ENCODE results near the gene CDC20. TPM values are rescaled to one million over a fixed set of nuclear protein-coding genes. Genes with fewer than 3 reads are reported as not detected.

The CDC20 gene
- total RNA-seq = 183 and 220 TPM in 2 replicates

DNA sequence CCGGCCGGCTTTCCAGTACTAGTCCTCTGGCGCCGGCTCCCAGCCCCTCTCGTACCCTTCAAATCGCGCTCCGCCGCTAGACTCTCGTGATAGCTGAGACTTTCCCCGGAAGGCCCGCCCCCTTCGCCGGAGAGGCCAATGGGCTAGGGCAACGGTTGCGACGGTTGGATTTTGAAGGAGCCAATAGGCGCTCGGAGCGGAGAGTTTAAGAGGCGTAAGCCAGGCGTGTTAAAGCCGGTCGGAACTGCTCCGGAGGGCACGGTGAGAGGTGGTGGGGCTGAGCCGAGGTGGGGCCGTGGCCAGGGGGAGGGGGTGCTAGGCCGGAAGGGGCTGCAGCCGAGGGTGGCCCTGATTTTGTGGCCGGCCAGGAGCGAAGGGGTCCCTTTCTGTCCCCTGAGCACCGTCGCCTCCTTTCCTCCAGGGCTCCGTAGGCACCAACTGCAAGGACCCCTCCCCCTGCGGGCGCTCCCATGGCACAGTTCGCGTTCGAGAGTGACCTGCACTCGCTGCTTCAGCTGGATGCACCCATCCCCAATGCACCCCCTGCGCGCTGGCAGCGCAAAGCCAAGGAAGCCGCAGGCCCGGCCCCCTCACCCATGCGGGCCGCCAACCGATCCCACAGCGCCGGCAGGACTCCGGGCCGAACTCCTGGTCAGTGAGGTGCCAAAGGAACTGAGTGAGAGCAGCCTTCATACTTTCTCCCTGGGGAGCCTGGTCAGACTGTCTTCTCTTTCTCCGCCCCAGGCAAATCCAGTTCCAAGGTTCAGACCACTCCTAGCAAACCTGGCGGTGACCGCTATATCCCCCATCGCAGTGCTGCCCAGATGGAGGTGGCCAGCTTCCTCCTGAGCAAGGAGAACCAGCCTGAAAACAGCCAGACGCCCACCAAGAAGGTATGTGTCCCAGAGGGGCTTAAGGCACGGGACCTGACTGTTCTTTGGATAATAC lies at the start of gene CDC20:
Gene CDC20, plus strand, starts transcription at position 236 of the 948 bp plus-strand sequence. Its CDS starts 235 bp downstream, at position 471.

DNA sequence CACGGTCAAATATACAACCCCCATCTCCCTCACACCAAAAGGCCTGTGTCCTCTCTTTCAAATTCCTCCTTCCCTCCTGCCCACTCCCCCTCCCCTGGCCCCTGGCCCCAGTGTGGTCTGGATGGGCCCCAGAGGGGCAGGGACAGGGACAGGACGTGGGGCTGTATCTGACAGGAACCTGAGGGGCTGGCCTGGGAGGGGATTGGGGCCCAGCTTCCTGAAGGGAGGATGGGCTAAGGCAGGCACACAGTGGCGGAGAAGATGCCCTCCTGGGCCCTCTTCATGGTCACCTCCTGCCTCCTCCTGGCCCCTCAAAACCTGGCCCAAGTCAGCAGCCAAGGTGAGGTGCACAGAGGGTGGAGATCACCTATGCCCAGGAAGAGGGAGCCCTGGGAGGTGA lies 21.2 kb upstream of the CDC20 start, which contains the start of gene MPL:
Gene MPL, plus strand, starts transcription at position 231 of the 400 bp plus-strand sequence. Its CDS starts 31 bp downstream, at position 262.

DNA sequence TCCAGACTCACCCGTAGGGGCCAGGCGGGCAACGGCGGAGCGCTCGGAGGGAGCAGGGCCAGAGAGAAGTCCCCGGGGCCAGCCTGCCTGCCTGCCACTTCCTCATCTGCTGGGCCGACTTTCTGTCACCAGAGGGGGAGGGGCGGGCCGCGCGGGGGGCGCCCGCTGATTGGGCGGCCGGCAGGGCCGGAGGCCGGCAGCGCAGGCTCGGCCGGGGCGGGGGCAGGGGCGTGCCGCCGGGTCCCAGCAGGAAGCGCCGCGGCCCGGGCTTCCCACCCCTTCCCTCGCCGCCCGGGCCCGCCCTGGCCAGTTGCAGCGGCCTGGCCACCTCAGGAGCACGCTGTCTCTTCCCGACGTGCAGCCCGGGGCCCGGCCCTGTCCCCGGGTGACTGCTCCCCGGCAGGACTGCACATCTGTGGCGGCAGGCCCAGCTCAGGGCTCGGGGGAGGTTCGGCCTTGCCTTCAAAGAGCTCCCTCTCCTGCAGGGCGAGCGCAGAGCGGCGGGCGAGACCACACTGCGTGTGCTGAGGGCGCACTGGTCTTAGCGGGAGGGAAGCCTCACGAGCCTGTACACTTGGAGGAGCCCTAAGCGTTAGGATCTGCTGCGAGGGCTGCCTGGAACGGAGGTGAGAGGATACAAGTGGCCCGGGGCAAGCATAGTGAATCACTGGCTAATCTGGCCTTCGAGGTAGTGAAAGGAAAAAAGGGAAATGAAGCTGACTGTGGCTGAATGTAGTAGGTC lies 9.3 kb downstream of the CDC20 start, which contains the start of gene ELOVL1:
Gene ELOVL1, minus strand, starts transcription at position 108 of the 742 bp plus-strand sequence. CDS start 2,402 bp downstream, outside the sequence.

DNA sequence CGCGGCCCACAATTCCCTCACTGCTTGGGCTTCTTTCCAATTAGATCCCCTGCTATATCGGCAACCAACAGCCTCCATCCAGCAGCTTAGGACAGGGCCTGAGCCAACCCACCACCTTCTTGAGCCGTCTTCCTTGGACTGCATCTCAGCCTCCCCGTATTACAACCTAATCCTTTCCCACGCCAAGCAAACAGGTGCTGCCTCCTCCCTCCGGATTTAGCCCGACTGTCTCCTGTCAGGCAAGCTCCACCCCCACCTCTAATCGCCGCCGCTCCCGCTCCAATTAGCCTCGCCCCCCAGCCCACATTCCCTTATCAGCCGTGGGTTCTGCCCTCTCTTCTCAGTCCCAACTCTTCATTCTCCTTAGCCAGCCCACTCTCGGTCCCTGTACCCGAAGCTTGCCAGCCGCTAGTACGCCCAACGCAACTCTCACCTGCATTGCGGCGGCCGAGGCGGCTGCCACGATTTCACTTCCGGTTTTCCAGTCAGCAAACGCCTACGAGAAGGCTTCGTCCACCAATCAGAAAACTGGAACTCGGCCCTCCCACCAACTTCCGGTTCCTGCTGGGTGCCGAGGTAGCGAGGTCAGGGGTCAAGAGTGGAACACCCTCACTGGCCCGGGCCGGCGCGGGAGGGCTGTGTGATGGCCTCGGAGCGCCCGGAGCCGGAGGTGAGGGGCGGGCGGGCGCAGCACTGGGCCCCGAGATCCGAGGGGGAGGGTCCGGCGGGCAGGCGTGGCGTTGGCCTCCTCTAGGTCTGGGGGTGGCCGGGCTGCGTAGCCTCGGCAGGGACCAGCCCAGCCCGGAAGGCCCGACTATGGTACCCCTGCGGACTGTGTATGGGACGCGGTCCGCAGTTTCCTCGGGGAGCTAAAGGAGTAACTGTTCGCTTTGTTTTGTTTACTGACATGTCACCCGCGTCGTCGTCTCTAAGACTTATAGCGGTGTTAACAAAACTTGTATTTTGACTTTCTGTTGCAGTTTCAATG lies 30.8 kb downstream of the CDC20 start, which contains the start of the genes MED8 and SZT2:
Gene MED8, minus strand, starts transcription at position 475 of the 988 bp plus-strand sequence. Its CDS starts 36 bp downstream, at position 439.
Gene SZT2, plus strand, starts transcription at position 574 of the 988 bp plus-strand sequence. Its CDS starts 70 bp downstream, at position 644.

Other genes starting within 250 kb of the CDC20 start
- gene EBNA1BP2, start 186.7 kb upstream of the CDC20 start, total RNA-seq = 145 and 149 TPM in 2 replicates
- 0.15 TPM in 1 of 2 replicates, not detected in the other for gene CFAP57, start 186.7 kb upstream of the CDC20 start, total RNA-seq
- gene TMEM125, start 89.0 kb upstream of the CDC20 start, total RNA-seq = not detected in 2 replicates
- gene C1orf210, start 73.4 kb upstream of the CDC20 start, total RNA-seq = not detected in 2 replicates
- gene TIE1, start 58.0 kb upstream of the CDC20 start, total RNA-seq = 0.34 and 1.2 TPM in 2 replicates
- under 0.01 TPM in 1 of 2 replicates, not detected in the other for gene MPL, start 21.2 kb upstream of the CDC20 start, total RNA-seq
- 107 and 116 TPM in 2 replicates for gene ELOVL1, start 9.0 kb downstream of the CDC20 start, total RNA-seq
- gene MED8, start 30.8 kb downstream of the CDC20 start, total RNA-seq = 71.8 and 72.6 TPM in 2 replicates
- gene SZT2, start 30.9 kb downstream of the CDC20 start, total RNA-seq = 9.8 and 12.3 TPM in 2 replicates
- 63.2 and 71.1 TPM in 2 replicates for gene HYI, start 95.0 kb downstream of the CDC20 start, total RNA-seq
- 54.3 and 56.8 TPM in 2 replicates for gene PTPRF, start 171.9 kb downstream of the CDC20 start, total RNA-seq

Measured in bronchus fibroblast of lung (primary cell).